WTC11 (cell line): Measurements from ENCODE around the gene FOXO3B.
"Not testable (repeated sequence)": the region's sequence is repeated elsewhere in the genome, so short reads cannot be mapped to it uniquely, and the experiment has no call there.

ENCODE experiments used
- ELF4 ChIP-seq: sonication (generic); formaldehyde crosslinking; IDR thresholded peaks from 2 replicates; pipeline ENCODE4 v1.8.1; 2022; ENCODE audit warnings: low read depth, mild to moderate bottlenecking, moderate library complexity, missing genetic modification reagents
- SP1 ChIP-seq: sonication (generic); formaldehyde crosslinking; conservative IDR thresholded peaks from 2 replicates; pipeline ENCODE4 v1.8.1; 2022; ENCODE audit warnings: missing genetic modification reagents
- TF ChIP-seq, protein P1 (sequence below): fragments of 200-600 bp; IDR thresholded peaks from 2 replicates; pipeline ENCODE4 v1.8.0; 2022; ENCODE audit warnings: antibody characterized with exemption
- TF ChIP-seq, protein P2 (sequence below): sonication (generic); formaldehyde crosslinking; IDR thresholded peaks from 2 replicates; pipeline ENCODE4 v1.8.0; 2022; ENCODE audit warnings: mild to moderate bottlenecking, missing genetic modification reagents

DNA sequence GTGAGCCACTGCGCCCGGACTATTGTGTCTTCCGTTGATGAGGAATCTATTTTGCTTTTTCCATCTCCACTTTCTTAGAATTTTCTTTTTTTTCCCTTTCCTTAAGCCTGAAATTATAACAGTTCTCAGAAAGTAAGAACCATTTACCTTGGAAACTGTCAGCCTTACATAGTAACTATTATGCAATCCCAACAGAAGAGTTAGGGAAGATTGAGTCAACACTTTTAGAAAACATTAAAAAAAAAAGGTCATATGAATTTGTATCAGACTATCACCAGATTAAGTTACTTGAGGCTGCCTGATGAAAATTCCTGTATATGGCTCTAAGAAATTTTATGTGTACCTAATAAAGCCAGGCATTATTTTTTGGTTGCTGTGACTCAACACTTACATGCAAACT, 26.1 kb upstream of the FOXO3B start:
- TF ChIP-seq ELF4, SP1 (CRISPR knock-in tag): not testable (repeated sequence)
- TF ChIP-seq, protein P1, sequence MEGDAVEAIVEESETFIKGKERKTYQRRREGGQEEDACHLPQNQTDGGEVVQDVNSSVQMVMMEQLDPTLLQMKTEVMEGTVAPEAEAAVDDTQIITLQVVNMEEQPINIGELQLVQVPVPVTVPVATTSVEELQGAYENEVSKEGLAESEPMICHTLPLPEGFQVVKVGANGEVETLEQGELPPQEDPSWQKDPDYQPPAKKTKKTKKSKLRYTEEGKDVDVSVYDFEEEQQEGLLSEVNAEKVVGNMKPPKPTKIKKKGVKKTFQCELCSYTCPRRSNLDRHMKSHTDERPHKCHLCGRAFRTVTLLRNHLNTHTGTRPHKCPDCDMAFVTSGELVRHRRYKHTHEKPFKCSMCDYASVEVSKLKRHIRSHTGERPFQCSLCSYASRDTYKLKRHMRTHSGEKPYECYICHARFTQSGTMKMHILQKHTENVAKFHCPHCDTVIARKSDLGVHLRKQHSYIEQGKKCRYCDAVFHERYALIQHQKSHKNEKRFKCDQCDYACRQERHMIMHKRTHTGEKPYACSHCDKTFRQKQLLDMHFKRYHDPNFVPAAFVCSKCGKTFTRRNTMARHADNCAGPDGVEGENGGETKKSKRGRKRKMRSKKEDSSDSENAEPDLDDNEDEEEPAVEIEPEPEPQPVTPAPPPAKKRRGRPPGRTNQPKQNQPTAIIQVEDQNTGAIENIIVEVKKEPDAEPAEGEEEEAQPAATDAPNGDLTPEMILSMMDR: not testable (repeated sequence)
- TF ChIP-seq, protein P2, sequence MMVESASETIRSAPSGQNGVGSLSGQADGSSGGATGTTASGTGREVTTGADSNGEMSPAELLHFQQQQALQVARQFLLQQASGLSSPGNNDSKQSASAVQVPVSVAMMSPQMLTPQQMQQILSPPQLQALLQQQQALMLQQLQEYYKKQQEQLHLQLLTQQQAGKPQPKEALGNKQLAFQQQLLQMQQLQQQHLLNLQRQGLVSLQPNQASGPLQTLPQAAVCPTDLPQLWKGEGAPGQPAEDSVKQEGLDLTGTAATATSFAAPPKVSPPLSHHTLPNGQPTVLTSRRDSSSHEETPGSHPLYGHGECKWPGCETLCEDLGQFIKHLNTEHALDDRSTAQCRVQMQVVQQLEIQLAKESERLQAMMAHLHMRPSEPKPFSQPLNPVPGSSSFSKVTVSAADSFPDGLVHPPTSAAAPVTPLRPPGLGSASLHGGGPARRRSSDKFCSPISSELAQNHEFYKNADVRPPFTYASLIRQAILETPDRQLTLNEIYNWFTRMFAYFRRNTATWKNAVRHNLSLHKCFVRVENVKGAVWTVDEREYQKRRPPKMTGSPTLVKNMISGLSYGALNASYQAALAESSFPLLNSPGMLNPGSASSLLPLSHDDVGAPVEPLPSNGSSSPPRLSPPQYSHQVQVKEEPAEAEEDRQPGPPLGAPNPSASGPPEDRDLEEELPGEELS: not testable (repeated sequence)
